ENCODE measurements around the gene ASB13.

The ASB13 gene

DNA sequence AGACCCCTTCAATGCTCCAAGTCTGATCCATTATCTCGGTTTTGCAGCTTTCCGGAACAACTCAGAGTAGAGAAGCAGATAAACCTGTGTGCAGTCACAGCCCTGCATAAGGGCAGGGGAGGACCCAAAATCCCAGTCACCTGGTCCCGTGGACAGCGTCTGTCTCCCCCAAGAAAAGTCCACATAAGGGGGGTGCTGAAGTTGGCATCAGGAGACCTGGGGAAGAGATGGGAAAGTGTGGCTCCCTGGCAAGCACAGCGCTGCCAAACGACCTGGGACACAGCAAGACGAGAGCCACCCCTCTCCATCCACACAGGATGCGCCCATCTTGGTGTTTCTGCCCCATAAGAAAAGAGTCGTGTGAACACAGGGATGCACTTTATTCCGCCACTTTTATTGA lies 27.9 kb downstream of the ASB13 start:
- TF ChIP-seq, protein P1, sequence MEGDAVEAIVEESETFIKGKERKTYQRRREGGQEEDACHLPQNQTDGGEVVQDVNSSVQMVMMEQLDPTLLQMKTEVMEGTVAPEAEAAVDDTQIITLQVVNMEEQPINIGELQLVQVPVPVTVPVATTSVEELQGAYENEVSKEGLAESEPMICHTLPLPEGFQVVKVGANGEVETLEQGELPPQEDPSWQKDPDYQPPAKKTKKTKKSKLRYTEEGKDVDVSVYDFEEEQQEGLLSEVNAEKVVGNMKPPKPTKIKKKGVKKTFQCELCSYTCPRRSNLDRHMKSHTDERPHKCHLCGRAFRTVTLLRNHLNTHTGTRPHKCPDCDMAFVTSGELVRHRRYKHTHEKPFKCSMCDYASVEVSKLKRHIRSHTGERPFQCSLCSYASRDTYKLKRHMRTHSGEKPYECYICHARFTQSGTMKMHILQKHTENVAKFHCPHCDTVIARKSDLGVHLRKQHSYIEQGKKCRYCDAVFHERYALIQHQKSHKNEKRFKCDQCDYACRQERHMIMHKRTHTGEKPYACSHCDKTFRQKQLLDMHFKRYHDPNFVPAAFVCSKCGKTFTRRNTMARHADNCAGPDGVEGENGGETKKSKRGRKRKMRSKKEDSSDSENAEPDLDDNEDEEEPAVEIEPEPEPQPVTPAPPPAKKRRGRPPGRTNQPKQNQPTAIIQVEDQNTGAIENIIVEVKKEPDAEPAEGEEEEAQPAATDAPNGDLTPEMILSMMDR (conservative IDR thresholded peaks at IDR 0.05), result no peak
- H3K27ac ChIP-seq, result no peak overlapping the region

DNA sequence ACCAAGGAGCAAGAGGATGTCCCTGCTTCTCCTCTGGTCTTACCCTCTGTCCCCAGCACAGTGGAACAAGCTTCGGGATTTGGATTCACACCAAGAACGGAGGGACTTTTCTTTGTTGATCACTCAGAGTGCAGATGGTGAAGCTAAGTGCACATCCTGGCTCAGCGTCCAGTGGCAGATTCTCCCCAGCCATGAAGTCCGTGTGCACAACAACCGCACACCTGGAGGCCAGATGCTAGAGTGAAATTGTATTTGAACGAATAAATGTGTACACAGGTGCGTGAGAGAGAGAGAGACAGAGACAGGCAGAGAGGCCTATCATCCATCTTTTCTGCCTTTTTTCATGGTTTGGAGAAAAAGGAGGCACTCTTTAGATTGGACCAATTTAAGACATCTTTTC lies 31.5 kb downstream of the ASB13 start:
- TF ChIP-seq, protein P1 (conservative IDR thresholded peaks at IDR 0.05), result no peak
- no peak overlapping the region for H3K27ac ChIP-seq

DNA sequence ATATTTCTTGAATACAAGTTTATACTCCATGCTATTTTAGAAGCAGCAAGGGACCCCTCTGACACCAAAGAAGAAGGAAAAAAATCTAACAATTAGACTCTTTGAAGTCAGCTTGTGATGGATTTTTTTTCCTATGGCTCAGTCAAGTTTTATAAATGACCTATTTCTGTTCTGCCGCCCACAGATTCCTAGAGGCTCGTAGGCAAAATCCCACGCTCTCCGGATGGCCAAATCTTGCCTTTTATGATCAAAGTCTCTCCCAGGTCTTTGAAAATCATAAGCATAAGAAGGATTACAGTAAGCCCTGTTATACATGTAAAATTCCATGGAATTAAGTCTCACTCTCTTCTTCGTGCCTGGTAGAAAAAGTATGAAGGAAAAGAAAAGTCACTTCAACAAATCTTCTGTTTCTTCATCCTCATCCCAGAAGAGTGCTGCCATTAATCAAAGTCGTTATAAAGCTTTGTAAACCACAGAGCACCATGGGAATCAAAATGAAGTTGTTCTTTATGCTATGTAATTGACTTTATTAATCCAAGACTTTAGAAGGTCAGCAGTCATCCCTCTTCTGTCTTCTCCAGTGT lies 33.1 kb downstream of the ASB13 start:
- TF ChIP-seq, protein P1 (conservative IDR thresholded peaks at IDR 0.05), result no peak

DNA sequence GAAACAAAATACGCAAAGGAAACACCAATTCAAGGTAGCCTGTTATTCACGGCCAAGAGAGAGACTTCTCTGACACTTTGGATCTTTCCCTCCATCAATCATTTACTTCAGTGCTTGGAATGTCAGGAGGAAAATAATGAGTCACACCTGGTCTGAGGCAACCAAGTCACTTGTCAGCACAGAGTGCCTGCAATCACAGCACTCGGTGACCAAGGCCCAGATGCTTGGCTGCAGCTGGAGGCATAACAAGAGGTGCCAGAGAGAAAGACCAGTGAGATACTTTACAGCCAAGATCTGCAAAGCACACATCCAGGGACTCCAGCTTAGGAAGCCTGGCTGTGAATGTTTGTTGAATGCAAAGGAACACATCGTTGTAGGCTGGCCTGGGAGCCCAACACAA lies 33.9 kb downstream of the ASB13 start:
- no peak overlapping the region for H3K27ac ChIP-seq
- TF ChIP-seq, protein P1 (conservative IDR thresholded peaks at IDR 0.05), result no peak

More for the DNA sequence above, 33.1 kb downstream of the ASB13 start:
- no peak overlapping the region for H3K27ac ChIP-seq

DNA sequence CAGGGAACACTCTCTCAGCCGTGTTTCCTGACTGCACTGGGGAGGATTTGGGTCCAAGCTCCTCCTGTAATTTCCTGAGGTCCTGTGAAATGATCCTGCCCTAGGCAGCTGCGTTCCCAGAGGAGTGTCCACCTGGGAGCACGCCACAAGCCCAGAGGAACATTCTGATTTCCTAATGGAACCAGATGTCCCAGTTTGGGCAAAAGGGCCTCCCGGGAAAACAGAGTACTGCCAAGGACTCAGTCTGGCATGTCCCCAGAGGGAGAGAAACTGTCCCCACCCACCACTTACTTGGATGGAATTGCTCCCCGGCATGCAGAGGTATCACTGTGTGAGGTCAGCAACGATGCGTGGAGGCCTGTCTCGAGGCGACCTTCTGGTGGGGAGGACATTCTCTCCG lies 34.5 kb downstream of the ASB13 start:
- no peak overlapping the region for H3K27ac ChIP-seq
- TF ChIP-seq, protein P1 (conservative IDR thresholded peaks at IDR 0.05), result no peak

DNA sequence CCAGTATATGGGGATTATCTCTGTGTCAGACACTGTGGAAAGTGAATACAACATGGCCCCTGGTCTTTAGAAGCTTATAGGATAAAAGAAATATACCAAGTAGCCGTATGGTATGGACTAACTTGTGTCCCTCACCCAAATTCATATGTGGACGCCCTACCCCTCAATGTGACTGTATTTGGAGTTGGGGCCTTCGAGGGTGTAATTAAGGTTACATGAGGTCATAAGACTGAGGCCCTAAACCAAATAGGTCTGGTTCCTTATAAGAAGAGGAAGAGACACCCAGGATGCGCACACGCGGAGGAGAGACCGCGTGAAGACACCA lies 36.3 kb downstream of the ASB13 start:
- H3K27ac ChIP-seq, result no peak overlapping the region
- TF ChIP-seq, protein P1 (conservative IDR thresholded peaks at IDR 0.05), result no peak

DNA sequence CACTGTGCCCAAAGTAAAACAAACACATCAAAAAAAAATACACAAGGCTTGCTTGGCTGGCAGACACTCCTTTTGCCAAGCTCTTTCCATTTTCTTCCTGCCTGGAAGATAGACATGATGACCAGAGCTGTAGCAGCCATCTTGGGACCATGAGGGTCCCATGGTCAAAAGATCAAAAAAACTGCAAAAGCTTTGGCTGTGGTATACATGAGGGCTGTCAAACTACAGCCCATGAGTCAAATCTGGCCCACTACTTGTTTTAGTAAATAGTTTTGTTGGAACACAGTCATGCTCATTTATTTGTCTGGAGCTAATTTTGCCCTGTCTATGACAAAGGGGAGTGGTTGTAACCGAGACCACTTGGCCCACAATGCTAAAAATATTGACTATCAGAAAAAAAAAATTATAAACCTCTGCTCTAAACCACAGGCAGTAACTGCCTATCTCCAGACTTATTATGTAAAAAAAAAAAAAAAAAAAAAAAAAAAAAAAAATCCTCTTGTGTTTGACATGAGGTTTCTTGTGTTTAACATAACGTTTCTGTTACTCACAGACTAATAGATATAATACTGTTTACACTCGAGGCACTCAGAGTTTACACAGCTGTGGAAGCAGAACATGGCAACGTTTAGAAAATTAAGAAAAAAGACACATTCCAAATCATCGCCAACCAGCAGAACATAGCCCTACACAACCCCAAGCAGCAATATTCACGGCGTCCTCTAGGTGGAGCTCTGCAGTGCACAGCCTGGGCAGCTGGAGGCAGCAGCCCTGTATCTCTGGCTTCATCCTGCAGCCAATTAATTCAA lies 36.9 kb downstream of the ASB13 start:
- peak overlapping the region; percentile 39; the same call in 1 of the 2 replicates for H3K27ac ChIP-seq
- TF ChIP-seq, protein P1 (conservative IDR thresholded peaks at IDR 0.05), result no peak; the same call in 1 of the 2 replicates

All from VCaP (cell line).